NCI-H187 treated with DMSO at 0.1 percent for 48 hours (cell line): ENCODE measurements around the gene TMEM127.

Experiments used
- DNase-seq: peaks from one replicate; lab custom pipeline; 2025; lab: John Stamatoyannopoulos, UW

The TMEM127 gene

DNA sequence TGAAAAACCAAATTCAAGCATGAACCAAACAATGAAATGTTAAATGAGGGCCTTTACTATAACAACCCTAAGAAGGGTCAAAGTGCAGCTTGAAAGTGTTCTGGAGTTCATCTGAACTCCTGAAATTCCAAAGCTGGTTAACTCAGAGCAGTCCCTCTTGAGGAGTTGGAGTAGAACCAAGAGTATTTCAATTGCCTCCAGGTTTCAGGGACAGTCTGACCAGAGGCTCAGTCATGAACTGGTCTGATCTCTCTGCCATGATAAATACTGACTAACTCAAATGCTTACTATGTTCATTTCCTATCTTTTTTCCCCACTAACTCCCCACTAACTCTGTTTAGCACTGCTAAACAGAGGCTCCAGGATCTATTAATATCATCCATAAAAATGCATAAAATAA, 59.9 kb downstream of the TMEM127 start:
- no peak for DNase-seq

DNA sequence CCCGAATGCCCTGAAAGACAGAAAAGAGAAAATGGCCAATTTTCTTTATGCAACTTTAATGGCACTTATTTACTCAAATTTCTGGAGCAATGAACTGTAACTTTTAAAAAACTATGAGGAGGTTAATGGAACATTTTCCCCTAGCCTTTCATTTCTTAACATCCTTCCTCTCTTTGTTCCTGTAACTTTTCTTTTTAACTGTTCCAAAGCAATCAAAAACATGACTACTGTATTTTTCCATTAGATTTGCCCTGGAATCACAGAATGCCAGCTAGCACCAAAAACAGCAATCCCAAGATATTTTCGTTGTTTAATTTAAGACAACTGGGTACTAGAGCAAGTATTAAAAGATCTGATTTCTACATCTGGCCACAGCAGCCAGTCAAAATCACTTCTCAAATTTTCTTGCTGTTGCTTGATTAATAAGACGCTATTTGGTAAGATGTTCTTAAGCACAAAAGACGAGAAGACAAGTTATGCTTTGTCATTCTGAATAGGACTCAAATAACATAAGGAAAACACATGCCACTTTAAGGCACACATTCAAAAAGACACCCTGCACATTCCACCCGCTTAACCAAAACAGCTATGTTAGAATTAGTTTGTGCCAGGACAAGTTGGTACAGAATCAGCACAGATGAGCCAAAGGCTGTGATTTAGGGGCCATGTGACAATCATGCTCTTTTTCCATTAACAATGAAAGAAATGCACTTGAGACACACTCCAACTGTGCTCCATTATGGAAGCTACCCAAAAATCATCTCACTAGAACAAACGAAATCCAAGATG, 60.8 kb downstream of the TMEM127 start:
- DNase-seq = no peak

GRCh38 chr2:96203130-96204028, 62.4 kb downstream of the TMEM127 start:
- DNase-seq = no peak

GRCh38 chr2:96202152-96202854, 63.5 kb downstream of the TMEM127 start:
- no peak for DNase-seq

DNA sequence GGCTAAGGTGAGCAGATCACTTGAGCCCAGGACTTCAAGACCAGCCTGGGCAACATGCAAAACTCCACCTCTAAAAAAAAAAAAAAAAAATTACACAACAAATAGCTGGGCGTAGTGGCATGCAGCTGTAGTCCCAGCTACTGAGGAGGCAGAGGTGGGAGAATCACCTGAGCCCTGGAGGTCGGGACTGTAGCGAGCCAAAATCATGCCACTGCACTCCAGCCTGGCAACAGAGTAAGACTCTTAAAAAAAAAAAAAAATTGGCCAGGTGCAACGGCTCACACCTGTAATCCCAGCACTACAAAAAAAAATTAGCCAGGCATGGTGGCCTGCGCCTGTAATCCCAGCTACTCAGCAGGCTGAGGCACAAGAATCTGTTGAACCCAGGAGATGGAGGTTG, 64.5 kb downstream of the TMEM127 start:
- DNase-seq = no peak

- no peak for DNase-seq
These were observed 66.9 kb downstream of the TMEM127 start for GRCh38 chr2:96198921-96199320.
